ENCODE data around the gene B3GALNT2.
A peak's percentile ranks its signal among the peaks of the same experiment; 100 is the strongest.

B3GALNT2 gene

GRCh38 chr1:235408503-235408960 is 95.7 kb downstream of the B3GALNT2 start:
- DNase-seq = peak; percentile 20

- DNase-seq = no peak
Measured at GRCh38 chr1:235407419-235407818, 96.8 kb downstream of the B3GALNT2 start.

GRCh38 chr1:235404190-235404589 is 100.1 kb downstream of the B3GALNT2 start:
- no peak for DNase-seq

- no peak for DNase-seq
Measured at GRCh38 chr1:235403593-235403992, 100.7 kb downstream of the B3GALNT2 start.

- DNase-seq = no peak
Measured at GRCh38 chr1:235402457-235403200, 101.6 kb downstream of the B3GALNT2 start.

GRCh38 chr1:235401251-235401650 is 103.0 kb downstream of the B3GALNT2 start:
- DNase-seq = no peak

Data from hematopoietic multipotent progenitor cell treated with erythropoietin and hydrocortisone succinate and interleukin-3 and kit ligand, for 6 days (in vitro differentiated cells).